Activated T-helper 1 cell treated with anti-CD3 and anti-CD28 coated beads, Interleukin-2, amount 50 U/mL, for 16 hours (primary cell): ENCODE measurements around the gene LRTM1.

ENCODE experiments used
- DNase-seq, 2 donors: peaks; one replicate each; pipeline ENCODE4 v3.0.0-alpha.2; 2020; ENCODE audit warnings: low read depth in 1 of 2, low spot score in 1 of 2

Gene LRTM1

GRCh38 chr3:54928046-54928770 lies at the start of gene LRTM1:
TSS of gene LRTM1 (minus strand) at chr3:54928059. CDS start at chr3:54927911, 148 bp downstream.
- no peak for DNase-seq

- DNase-seq, result no peak
Measured at GRCh38 chr3:54977439-54977838, 49.6 kb upstream of the LRTM1 start.

GRCh38 chr3:54970895-54971294 lies 43.0 kb upstream of the LRTM1 start:
- no peak for DNase-seq

GRCh38 chr3:54969652-54970051 lies 41.8 kb upstream of the LRTM1 start:
- DNase-seq, result no peak

GRCh38 chr3:54968546-54969172 lies 40.8 kb upstream of the LRTM1 start:
- DNase-seq, result no peak

- DNase-seq, result no peak
Measured at GRCh38 chr3:54967731-54968161, 39.9 kb upstream of the LRTM1 start.

- DNase-seq, result no peak
Measured at GRCh38 chr3:54966979-54967378, 39.1 kb upstream of the LRTM1 start.

- no peak for DNase-seq
Measured at GRCh38 chr3:54965746-54966145, 37.9 kb upstream of the LRTM1 start.

GRCh38 chr3:54964081-54964480 lies 36.2 kb upstream of the LRTM1 start:
- no peak for DNase-seq

- no peak for DNase-seq
Measured at GRCh38 chr3:54963641-54964040, 35.8 kb upstream of the LRTM1 start.

GRCh38 chr3:54962200-54962599 lies 34.3 kb upstream of the LRTM1 start:
- no peak for DNase-seq

GRCh38 chr3:54960701-54961100 lies 32.8 kb upstream of the LRTM1 start:
- DNase-seq, result no peak

GRCh38 chr3:54960082-54960481 lies 32.2 kb upstream of the LRTM1 start:
- no peak for DNase-seq

GRCh38 chr3:54957711-54958110 lies 29.9 kb upstream of the LRTM1 start:
- DNase-seq, result no peak

GRCh38 chr3:54955941-54956340 lies 28.1 kb upstream of the LRTM1 start:
- no peak for DNase-seq

GRCh38 chr3:54955496-54955895 lies 27.6 kb upstream of the LRTM1 start:
- DNase-seq, result no peak

- no peak for DNase-seq
Measured at GRCh38 chr3:54954521-54954920, 26.7 kb upstream of the LRTM1 start.

GRCh38 chr3:54954022-54954421 lies 26.2 kb upstream of the LRTM1 start:
- DNase-seq, result no peak

- DNase-seq, result no peak
Measured at GRCh38 chr3:54951405-54951804, 23.5 kb upstream of the LRTM1 start.

GRCh38 chr3:54950391-54951003 lies 22.6 kb upstream of the LRTM1 start:
- DNase-seq, result no peak

- DNase-seq, result no peak
Measured at GRCh38 chr3:54949491-54950044, 21.7 kb upstream of the LRTM1 start.

GRCh38 chr3:54941690-54942362 lies 14.0 kb upstream of the LRTM1 start:
- DNase-seq, result no peak
